ENCODE measurements around the gene OTOGL.

- TF ChIP-seq CTCF (IDR thresholded peaks at IDR 0.05; ENCODE audit: low read length), result no peak
- TF ChIP-seq EZH2 (optimal IDR thresholded peaks at IDR 0.05; ENCODE audit: low read depth, low read length), result no peak
- TF ChIP-seq EZH2phosphoT487 (IDR thresholded peaks at IDR 0.05; ENCODE audit: low read length), result no peak
Observed at GRCh38 chr12:80272387-80272915, 173.1 kb downstream of the OTOGL start.

Measured in MM.1S (cell line).